Measurements from ENCODE around the gene POLK. TPM values are rescaled to one million over a fixed set of nuclear protein-coding genes. Genes with fewer than 3 reads are reported as not detected.

POLK gene
- total and polyA plus RNA-seq, 2 of the 13 experiments (the other 11 are each of a cell fraction or from before 2014, with no cell fraction given), result 8.6 to 11.7 TPM

DNA sequence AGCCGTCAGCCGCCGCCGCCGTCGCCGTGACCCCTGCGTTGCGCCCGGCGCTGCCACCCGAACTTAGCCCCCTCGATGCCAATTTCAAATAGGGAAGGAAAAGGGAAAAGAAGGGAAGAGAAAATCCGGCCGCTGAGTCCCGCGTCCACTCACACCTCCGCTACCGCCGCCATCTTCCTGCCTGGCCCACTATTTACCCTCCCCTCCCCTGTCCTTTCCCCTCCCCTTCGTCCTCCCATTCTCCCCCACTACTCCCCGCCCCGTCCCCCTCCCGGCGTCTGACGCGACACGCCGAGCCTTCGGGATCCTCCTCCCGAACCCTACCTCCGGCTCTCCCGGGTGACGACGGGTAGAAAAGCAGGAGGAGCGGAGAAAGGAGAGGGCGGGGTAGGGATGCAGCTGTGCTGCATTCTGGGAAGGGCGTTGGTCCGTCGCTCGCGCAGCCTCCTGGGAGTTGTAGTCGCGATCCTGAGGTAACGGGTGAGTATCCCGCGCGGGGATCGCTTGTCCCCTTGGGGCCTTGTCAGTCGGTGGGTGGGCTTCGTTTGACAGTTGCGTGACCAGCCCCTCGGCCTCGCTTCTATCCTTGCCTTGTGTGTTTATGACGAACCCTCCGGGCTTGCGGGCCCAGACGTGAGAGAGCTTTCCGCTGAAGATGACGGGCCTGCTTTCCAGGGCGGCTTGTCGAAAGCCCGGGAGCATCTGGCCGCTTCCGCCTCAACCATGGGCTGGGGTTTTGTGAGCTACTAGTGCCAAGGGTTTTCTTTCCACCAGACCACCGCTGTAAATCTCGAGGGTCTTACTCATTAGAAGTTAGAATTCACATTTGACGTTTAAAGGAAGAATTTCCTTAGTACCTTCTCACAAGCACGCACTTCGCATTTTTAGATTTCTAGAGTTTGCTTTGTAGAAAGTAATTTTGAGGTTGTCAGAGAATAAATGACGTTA, at the start of gene POLK, which contains the start of gene CERT1 (continued):
- TF ChIP-seq TBP (CRISPR knock-in tag; IDR thresholded peaks at IDR 0.05) (no peak), ZNF225 (CRISPR knock-in tag; IDR thresholded peaks at IDR 0.05) (no peak), ELF1 (CRISPR knock-in tag; IDR thresholded peaks at IDR 0.05) (peak; percentile 80), ETV6 (CRISPR knock-in tag; conservative IDR thresholded peaks at IDR 0.05) (peak; percentile 77), ZNF605 (CRISPR knock-in tag; IDR thresholded peaks at IDR 0.05) (no peak; the same call in 1 of the 2 replicates), PAX8 (CRISPR knock-in tag; IDR thresholded peaks at IDR 0.05; ENCODE audit: borderline replicate concordance) (no peak), ZNF776 (CRISPR knock-in tag; IDR thresholded peaks at IDR 0.05) (no peak), NAIF1 (CRISPR knock-in tag; IDR thresholded peaks at IDR 0.05; ENCODE audit: borderline replicate concordance) (no peak), ZBTB1 (CRISPR knock-in tag; IDR thresholded peaks at IDR 0.05; ENCODE audit: borderline replicate concordance) (no peak), ZNF713 (CRISPR knock-in tag; IDR thresholded peaks at IDR 0.05) (no peak), NFE2L1 (CRISPR knock-in tag; IDR thresholded peaks at IDR 0.05; ENCODE audit: borderline replicate concordance) (no peak), ZNF256 (CRISPR knock-in tag; conservative IDR thresholded peaks at IDR 0.05) (no peak)
- TF ChIP-seq, protein P1, sequence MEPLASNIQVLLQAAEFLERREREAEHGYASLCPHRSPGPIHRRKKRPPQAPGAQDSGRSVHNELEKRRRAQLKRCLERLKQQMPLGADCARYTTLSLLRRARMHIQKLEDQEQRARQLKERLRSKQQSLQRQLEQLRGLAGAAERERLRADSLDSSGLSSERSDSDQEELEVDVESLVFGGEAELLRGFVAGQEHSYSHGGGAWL (CRISPR knock-in tag; IDR thresholded peaks at IDR 0.05), result peak; percentile 44; the same call in 1 of the 2 replicates
- TF ChIP-seq, protein P2, sequence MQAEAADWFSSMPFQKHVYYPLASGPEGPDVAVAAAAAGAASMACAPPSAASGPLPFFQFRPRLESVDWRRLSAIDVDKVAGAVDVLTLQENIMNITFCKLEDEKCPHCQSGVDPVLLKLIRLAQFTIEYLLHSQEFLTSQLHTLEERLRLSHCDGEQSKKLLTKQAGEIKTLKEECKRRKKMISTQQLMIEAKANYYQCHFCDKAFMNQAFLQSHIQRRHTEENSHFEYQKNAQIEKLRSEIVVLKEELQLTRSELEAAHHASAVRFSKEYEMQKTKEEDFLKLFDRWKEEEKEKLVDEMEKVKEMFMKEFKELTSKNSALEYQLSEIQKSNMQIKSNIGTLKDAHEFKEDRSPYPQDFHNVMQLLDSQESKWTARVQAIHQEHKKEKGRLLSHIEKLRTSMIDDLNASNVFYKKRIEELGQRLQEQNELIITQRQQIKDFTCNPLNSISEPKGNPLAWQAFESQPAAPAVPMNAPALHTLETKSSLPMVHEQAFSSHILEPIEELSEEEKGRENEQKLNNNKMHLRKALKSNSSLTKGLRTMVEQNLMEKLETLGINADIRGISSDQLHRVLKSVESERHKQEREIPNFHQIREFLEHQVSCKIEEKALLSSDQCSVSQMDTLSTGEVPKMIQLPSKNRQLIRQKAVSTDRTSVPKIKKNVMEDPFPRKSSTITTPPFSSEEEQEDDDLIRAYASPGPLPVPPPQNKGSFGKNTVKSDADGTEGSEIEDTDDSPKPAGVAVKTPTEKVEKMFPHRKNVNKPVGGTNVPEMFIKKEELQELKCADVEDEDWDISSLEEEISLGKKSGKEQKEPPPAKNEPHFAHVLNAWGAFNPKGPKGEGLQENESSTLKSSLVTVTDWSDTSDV (CRISPR knock-in tag; IDR thresholded peaks at IDR 0.05), result no peak; the same call in 1 of the 2 replicates
- TF ChIP-seq, protein P3, sequence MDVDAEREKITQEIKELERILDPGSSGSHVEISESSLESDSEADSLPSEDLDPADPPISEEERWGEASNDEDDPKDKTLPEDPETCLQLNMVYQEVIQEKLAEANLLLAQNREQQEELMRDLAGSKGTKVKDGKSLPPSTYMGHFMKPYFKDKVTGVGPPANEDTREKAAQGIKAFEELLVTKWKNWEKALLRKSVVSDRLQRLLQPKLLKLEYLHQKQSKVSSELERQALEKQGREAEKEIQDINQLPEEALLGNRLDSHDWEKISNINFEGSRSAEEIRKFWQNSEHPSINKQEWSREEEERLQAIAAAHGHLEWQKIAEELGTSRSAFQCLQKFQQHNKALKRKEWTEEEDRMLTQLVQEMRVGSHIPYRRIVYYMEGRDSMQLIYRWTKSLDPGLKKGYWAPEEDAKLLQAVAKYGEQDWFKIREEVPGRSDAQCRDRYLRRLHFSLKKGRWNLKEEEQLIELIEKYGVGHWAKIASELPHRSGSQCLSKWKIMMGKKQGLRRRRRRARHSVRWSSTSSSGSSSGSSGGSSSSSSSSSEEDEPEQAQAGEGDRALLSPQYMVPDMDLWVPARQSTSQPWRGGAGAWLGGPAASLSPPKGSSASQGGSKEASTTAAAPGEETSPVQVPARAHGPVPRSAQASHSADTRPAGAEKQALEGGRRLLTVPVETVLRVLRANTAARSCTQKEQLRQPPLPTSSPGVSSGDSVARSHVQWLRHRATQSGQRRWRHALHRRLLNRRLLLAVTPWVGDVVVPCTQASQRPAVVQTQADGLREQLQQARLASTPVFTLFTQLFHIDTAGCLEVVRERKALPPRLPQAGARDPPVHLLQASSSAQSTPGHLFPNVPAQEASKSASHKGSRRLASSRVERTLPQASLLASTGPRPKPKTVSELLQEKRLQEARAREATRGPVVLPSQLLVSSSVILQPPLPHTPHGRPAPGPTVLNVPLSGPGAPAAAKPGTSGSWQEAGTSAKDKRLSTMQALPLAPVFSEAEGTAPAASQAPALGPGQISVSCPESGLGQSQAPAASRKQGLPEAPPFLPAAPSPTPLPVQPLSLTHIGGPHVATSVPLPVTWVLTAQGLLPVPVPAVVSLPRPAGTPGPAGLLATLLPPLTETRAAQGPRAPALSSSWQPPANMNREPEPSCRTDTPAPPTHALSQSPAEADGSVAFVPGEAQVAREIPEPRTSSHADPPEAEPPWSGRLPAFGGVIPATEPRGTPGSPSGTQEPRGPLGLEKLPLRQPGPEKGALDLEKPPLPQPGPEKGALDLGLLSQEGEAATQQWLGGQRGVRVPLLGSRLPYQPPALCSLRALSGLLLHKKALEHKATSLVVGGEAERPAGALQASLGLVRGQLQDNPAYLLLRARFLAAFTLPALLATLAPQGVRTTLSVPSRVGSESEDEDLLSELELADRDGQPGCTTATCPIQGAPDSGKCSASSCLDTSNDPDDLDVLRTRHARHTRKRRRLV (CRISPR knock-in tag; IDR thresholded peaks at IDR 0.05), result 0 out of 2 replicates have a peak, but pooled peaks have one; percentile 29
- TF ChIP-seq, protein P4, sequence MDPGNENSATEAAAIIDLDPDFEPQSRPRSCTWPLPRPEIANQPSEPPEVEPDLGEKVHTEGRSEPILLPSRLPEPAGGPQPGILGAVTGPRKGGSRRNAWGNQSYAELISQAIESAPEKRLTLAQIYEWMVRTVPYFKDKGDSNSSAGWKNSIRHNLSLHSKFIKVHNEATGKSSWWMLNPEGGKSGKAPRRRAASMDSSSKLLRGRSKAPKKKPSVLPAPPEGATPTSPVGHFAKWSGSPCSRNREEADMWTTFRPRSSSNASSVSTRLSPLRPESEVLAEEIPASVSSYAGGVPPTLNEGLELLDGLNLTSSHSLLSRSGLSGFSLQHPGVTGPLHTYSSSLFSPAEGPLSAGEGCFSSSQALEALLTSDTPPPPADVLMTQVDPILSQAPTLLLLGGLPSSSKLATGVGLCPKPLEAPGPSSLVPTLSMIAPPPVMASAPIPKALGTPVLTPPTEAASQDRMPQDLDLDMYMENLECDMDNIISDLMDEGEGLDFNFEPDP (CRISPR knock-in tag; conservative IDR thresholded peaks at IDR 0.05), result no peak
- TF ChIP-seq, protein P5, sequence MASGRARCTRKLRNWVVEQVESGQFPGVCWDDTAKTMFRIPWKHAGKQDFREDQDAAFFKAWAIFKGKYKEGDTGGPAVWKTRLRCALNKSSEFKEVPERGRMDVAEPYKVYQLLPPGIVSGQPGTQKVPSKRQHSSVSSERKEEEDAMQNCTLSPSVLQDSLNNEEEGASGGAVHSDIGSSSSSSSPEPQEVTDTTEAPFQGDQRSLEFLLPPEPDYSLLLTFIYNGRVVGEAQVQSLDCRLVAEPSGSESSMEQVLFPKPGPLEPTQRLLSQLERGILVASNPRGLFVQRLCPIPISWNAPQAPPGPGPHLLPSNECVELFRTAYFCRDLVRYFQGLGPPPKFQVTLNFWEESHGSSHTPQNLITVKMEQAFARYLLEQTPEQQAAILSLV (CRISPR knock-in tag; IDR thresholded peaks at IDR 0.05; ENCODE audit: borderline replicate concordance), result peak; percentile 81; the same call in 1 of the 2 replicates
